Fibroblast of the conjunctiva (primary cell): ENCODE measurements around the gene SFRP2.
A peak's percentile ranks its signal among the peaks of the same experiment; 100 is the strongest.

Experiments used
- DNase-seq: peaks from one replicate; pipeline ENCODE4 v3.0.0-alpha.2; 2010; ENCODE audit warnings: low read depth

Gene SFRP2

GRCh38 chr4:153771046-153771445, 17.8 kb downstream of the SFRP2 start:
- no peak for DNase-seq

GRCh38 chr4:153766758-153767157, 22.1 kb downstream of the SFRP2 start:
- DNase-seq, result no peak

- no peak for DNase-seq
Observed at GRCh38 chr4:153765894-153766293, 23.0 kb downstream of the SFRP2 start.

- DNase-seq, result no peak
Observed at GRCh38 chr4:153764601-153765368, 24.1 kb downstream of the SFRP2 start.

GRCh38 chr4:153763404-153763803, 25.5 kb downstream of the SFRP2 start:
- no peak for DNase-seq

- DNase-seq, result no peak
Observed at GRCh38 chr4:153759407-153760316, 29.2 kb downstream of the SFRP2 start, which contains the start of gene RNF175. Gene RNF175 (minus strand): TSS chr4:153760024. CDS start chr4:153759862, 162 bp downstream.

GRCh38 chr4:153758688-153759406, 30.0 kb downstream of the SFRP2 start:
- DNase-seq, result no peak

- DNase-seq, result no peak
Observed at GRCh38 chr4:153758136-153758535, 30.7 kb downstream of the SFRP2 start.

- DNase-seq, result no peak
Observed at GRCh38 chr4:153757407-153757806, 31.5 kb downstream of the SFRP2 start.

- no peak for DNase-seq
Observed at GRCh38 chr4:153755186-153755585, 33.7 kb downstream of the SFRP2 start.

GRCh38 chr4:153750197-153750817, 38.6 kb downstream of the SFRP2 start:
- peak; percentile 73 for DNase-seq

GRCh38 chr4:153748378-153748777, 40.5 kb downstream of the SFRP2 start:
- peak; percentile 38 for DNase-seq

GRCh38 chr4:153747406-153747955, 41.4 kb downstream of the SFRP2 start:
- no peak for DNase-seq

- DNase-seq, result no peak
Observed at GRCh38 chr4:153745651-153746050, 43.2 kb downstream of the SFRP2 start.

GRCh38 chr4:153741541-153741940, 47.3 kb downstream of the SFRP2 start:
- no peak for DNase-seq

GRCh38 chr4:153735906-153736461, 52.9 kb downstream of the SFRP2 start:
- DNase-seq, result no peak

GRCh38 chr4:153733751-153734448, 55.0 kb downstream of the SFRP2 start:
- no peak for DNase-seq

GRCh38 chr4:153731239-153731638, 57.6 kb downstream of the SFRP2 start:
- peak; percentile 93 for DNase-seq
